ENCODE measurements around the gene GTSE1.
A peak's percentile ranks its signal among the peaks of the same experiment; 100 is the strongest.
"Not testable (repeated sequence)": the region's sequence is repeated elsewhere in the genome, so short reads cannot be mapped to it uniquely, and the experiment has no call there.

GTSE1 gene

GRCh38 chr22:46296257-46297150 is at the start of gene GTSE1:
Gene GTSE1 (plus strand): TSS chr22:46296870. CDS start chr22:46297401, 531 bp downstream.
- peak; percentile 87 to 97 (median 96) for DNase-seq

GRCh38 chr22:46247443-46247975 is 49.2 kb upstream of the GTSE1 start:
- DNase-seq, result no peak

GRCh38 chr22:46250035-46250782 is 46.5 kb upstream of the GTSE1 start, which contains the start of gene CDPF1:
Gene CDPF1 (minus strand): TSS chr22:46250293. CDS start chr22:46248284, 2,009 bp downstream.
- peak; percentile 77 to 86 (median 82) for DNase-seq

GRCh38 chr22:46250783-46251125 is 45.9 kb upstream of the GTSE1 start:
- DNase-seq, result peak in 1 of 6 experiments; percentile 22

DNA sequence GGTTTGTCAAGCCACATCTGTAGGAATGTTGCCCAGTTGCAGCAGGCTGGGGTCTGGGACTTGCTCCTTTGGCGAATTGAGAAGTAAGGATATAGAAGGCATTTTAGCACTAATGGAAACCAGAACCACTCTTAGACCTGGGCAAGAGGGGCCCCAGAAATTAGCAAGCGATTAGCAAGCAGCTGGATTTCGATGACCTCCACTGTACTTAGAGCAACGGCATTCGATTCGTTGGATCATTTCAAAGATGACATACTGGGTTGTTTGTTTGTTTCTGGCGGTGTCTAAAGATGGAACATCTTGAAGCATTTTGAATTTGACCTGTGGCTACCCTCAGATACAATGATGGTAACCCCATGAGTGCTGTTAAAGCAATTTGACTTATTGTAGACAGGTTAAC is 45.4 kb upstream of the GTSE1 start:
- no peak for DNase-seq

- no peak for DNase-seq
Measured at GRCh38 chr22:46251816-46252380, 44.8 kb upstream of the GTSE1 start.

DNA sequence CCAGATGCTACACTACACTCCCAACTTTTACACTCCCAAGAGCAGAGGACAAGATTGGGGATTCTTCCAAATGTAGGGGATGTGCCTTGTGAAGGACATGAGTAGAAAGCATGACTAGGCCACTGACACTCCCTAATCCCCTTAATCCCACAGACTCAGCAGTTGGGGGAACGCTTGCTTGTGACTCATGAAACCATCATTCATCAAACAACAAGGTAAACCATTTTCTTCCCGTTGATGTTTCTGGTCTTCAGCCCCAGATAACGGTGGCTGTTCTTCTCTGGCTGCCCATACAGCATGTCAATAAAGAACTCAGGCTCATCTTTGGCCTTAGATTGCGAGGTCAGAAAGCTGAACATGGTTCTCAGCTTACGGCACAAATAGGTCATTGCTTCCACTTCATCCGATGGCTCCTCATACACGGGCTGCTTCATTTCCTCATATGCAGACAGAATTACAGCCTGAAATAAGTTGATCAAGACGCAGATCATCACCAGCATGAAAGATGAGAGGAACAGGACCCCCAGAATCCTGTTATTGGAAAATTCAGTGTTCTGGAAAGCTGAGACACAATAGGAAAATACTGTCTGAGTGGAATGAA is 40.2 kb upstream of the GTSE1 start:
- no peak for DNase-seq

DNA sequence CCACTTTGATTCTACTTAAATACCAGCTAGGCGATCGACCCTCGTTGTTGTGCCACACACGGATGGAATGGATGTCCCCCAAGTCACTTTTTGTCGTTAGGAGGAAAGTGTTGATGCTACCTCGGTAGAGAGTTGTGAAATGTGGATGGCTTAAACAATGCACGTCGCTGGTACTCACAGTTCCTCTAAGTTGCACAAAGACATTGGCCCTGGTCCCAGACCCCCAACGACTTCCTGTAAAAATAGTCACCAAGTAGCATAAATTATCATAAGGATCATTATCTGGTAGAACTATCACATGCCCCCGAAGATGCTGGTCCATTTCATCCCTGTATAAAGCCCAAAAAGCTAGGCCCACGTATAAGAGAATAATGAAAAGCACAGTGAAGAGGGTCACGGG is 37.3 kb upstream of the GTSE1 start:
- DNase-seq, result no peak

GRCh38 chr22:46260038-46260437 is 36.6 kb upstream of the GTSE1 start:
- DNase-seq, result no peak

- no peak for DNase-seq
Measured at GRCh38 chr22:46262449-46263215, 34.0 kb upstream of the GTSE1 start.

DNA sequence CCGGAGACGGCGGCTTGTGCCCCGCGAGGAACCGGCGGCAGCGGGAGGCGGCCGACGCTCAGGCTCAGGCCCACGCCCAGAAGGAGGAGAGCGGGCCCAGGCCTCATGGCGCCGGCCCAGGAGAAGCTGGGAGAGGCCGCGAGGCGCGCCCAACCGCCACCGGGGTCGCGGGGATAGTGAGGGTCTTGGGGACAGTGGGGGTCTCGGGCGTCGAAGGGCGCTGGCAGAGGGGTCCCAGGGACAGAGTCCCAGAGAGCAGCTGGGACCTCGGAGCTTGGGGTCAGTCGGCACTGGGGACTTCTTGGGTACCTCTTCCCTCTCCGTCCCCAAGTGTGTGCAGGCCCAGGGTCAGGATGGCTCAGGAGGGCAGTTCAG is 33.5 kb upstream of the GTSE1 start, which contains the start of gene PKDREJ:
Gene PKDREJ, minus strand, starts transcription at position 128 of the 375 bp plus-strand sequence. Its CDS starts 21 bp downstream, at position 107.
- DNase-seq, result no peak

GRCh38 chr22:46264520-46264919 is 32.1 kb upstream of the GTSE1 start:
- DNase-seq, result not testable (repeated sequence)

- not testable (repeated sequence) for DNase-seq
Measured at GRCh38 chr22:46265627-46266026, 31.0 kb upstream of the GTSE1 start.

DNA sequence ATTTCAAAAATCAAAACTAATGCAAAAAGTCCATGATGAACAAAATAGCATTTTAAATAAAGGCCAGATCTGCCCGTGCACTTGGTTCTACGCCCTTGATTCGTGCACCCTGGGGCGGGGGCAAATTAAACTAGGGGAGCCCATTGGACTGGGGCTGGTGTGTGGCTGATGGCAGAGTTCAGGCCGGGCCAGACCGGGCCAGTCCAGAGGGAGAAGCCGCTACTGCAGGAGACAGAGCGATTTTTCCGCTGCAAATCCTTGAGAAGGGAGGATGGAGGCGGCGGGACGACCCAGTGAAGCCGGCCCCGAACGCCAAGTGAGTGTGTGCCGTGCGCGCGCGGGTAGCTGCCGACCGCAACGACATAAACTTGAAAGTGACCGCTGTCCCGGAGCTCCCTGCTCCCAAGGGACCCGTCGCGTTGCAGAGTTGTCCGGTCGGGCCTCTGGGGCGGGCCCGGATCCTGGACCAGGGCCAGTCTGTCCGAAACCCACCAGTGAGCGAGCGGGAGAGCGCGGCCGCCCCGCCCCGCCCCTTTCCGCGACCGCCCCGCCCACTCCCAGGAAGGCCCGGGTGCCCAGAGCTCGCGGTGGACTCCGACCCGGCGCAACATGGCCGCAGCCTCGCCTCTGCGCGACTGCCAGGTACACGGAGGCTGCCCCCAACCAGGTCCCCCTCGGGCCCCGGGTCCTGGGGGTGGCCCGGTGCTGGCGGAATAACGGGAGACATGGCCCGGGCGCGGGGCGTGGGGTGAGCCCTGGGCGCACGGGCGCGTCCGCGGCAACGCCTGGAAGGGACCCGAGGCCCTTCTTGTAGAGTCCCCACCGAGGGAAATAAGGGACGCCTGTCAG is 29.0 kb upstream of the GTSE1 start, which contains the start of gene TTC38:
Gene TTC38, plus strand, starts transcription at position 578 of the 849 bp plus-strand sequence. Its CDS starts 32 bp downstream, at position 610.
- DNase-seq, result peak in 5 of 6 experiments; percentile 24 to 56 (median 48)

- DNase-seq, result no peak
Measured at GRCh38 chr22:46269564-46269963, 27.1 kb upstream of the GTSE1 start.

DNA sequence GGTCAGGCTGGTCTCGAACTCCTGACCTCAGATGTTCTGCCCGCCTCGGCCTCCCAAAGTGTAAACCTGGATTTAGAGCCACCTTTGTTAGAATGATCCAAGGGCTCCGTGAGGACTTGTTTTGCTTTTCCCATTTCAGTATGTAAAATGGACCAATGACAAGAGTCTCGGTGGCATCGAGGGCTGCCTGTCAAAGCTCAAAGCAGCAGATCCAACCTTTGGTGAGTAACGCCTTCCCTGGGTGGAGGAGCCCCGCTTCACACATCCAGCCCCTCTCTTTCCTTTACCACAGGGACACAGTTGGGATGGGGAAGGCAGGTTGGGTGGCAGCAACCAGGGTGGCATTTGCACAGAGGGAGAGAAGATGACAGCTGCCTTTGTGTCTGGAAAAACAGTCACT is 24.5 kb upstream of the GTSE1 start:
- DNase-seq, result no peak

DNA sequence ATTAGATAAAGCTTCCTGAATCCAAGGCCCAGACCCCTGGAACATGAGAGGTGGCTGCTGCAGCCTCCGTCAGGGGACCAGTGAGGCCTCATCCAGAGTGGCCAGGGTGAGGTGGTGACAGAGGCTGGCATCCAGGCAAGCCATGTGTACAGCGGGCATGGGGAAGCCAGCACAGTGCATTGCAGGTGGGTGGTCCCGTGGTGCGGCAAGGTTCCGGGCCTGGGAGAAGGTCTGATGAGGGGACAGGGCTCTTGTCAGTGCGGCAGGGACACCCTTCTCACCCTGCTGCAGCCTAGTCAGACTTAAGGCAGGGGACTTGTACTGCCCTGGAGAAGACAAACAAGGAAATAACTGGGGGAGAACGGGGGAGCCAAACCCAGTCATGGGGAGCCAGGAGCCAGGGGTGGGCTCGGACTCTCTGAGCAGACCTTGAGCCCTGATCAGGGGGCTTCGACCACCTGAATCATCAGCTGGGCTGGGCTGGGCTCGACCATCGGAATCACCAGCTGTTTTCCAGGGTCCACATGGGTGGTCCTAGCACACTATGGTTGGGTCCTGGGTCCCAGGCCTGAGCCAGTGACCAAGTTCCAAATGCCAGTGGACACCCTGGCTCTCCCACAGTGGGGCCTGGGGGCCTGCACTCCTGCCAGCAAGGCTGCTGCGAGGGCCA is 23.8 kb upstream of the GTSE1 start:
- DNase-seq, result no peak

DNA sequence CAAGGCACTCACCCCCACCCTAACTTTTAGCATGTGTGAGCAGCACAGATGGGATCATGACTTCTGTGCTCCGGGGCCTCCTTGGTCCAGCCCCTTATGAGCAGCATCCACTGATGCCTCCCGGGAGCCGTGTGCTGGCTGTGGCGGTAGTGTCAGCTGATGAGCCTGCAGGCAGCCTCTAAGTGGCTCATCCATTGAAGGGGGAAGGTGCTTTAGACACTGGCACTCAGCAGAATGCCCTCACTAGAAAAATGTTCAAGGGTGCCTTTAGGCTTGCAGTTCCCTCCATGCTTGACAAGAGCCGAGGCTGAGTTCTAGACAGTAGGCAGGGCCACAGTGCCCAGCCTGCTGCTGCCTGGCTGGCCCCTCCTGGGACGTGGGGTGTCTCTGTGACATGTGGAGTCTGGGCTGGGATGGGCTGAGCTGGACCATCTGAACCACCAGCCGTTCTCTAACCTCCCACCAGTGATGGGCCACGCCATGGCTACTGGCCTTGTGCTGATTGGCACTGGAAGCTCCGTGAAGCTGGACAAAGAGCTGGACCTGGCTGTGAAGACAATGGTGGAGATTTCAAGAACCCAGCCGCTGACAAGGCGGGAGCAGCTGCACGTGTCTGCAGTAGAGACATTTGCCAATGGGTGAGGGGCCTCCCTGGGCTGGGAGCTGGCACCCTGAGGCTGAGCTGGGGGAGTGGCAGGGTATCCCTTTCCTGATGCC is 23.1 kb upstream of the GTSE1 start:
- DNase-seq, result no peak

- no peak for DNase-seq
Measured at GRCh38 chr22:46274381-46274780, 22.3 kb upstream of the GTSE1 start.

Data from stimulated activated naive CD4-positive, alpha-beta T cell (primary cell).